Measurements from ENCODE around the gene AMFR.

Gene AMFR

DNA sequence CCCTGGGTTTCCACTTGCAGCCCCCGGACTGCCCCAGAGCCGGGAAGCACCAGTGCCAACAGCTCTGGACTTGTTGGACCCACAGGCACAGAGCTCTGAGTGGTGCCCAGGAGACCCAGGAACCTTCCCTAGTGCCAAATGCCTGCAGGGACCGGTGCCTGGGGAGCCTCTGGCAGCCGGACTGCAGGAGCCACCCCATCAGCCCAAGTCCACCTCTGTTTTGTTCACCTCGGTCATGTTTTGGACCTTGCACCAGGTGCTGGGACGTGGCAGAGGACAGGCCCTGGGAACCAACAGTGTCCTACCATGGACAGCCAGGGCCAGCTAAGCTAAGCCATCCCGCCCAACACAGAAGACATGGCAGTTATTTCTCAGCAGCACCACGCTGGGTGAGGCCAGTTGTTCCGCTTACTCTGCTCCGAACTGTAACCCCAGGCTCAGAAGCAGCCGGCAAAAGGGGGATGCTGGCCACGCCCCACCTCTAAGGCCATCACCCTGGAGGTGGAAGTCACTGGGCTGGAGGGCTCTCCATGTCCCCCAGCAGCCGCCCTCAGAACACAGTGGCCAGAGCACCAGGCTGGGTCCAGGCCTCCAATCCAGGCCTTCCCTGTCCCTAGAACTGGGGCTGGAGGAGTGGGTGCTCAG is 79.8 kb downstream of the AMFR start:
- DNase-seq = no peak

DNA sequence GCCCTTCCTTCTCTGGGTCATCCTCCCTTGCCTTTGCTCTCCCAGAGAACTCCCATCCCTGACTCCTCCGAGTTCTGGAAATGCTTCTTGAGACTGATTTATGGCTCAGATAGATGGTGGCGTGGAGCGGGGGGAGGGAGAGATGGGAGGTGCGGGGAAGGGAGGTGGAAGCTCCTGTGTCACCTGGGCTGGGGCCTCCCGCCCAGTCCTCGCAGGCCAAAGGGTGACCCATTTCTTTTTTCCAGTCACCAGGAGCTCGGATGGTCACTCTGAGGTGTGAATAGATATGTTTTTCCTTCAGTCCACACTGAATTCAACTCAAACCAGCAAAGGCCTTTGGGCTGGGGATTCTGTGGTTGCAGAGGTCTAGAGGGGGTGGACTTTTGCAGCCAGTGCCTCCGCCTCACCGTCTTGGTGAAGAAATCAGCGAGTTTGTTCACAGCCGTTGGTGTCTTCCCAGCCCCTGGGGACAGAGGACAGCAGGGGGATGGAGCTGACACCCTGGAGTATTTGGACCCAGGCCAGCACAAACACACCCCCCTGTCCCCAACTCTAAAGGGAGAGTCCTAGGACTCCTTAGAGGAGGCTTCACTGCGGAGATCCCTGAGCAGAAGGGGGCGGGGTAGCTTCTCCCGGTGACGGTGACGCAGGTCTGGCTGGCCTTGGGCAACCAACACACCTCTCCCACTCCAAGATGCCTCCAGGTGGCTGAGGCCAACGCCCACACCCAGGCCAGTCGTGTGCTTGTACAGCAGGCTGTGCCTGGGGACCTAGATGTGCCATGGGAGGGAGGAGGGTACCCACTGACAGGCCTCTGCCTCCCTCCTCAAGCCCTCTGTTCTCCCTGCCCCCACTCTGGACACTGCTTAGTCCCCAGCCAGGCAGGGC is 80.6 kb downstream of the AMFR start:
- DNase-seq = no peak

DNA sequence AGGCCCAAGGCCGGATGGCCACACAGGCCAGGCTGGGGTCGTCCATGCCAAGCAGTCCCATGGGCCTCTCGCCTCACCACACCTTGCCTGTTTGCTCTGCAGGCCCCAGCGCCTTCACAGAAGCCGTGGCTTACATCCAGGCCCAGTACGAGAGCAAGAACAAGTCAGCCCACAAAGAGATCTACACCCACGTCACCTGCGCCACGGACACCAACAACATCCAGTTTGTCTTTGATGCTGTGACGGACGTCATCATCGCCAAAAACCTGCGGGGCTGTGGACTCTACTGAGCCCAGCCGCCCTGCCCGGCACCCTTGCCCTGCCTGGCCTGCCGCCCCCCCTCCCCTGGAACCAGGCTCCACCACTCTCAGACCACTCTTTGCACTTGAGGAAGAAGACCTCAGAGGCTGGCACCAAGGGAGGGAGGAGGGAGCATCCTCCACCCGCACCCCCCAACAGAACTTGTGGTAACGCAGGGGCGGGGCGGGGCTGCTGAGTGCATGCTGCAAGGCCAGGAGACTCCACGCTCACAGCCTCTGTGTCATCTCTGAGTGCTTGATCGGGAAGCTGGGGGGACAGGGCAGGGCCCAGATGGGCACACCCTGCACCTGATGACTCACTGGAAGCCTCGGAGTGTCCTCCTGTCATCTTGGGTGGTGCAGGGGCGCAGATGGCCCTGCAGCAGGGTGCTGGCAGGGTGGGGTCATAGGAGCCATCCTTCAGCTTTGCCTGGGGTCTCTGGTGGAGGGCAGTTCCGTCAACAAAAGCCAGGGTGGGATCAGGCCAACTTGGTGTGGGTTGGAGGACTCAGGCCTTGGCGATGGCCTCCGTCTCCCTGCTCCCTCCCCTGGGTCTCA is 81.5 kb downstream of the AMFR start:
- no peak for DNase-seq

DNA sequence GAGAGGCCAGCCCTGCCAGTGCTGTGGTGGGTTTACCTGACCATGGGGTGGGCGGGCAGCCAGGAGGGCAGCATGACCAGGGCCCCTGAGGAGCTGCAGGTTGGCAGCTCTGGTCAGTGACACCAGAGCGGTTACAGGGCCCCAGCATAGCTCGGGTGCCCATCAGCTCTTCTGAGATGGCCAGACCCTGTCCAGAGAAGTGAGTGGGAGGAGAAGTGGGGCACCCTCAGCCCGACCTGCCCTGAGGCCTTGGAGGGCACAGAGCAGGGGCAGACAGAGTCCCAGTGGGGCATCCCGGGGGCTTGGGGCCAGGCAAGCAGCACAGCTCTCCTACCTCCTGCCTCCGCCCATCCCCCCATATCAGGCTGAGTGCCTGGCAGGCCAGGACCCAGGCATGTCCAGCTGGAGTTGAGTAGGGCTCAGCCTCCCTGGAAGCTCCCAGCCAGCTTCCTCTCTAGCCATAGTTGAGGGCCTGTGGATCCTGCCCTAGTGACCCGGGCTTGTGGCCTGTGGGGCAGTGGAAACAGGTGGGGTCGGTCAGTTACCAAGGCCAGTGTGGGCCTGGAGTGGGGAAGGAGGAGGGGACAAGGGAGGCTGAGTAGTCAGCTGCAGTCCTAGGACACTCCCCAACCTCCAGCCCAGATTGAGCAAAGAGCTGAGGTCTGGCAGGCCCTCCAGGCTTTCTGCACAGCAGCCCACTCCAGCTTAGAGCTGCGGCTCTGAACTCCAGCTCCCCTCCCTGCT is 83.5 kb downstream of the AMFR start:
- no peak for DNase-seq

DNA sequence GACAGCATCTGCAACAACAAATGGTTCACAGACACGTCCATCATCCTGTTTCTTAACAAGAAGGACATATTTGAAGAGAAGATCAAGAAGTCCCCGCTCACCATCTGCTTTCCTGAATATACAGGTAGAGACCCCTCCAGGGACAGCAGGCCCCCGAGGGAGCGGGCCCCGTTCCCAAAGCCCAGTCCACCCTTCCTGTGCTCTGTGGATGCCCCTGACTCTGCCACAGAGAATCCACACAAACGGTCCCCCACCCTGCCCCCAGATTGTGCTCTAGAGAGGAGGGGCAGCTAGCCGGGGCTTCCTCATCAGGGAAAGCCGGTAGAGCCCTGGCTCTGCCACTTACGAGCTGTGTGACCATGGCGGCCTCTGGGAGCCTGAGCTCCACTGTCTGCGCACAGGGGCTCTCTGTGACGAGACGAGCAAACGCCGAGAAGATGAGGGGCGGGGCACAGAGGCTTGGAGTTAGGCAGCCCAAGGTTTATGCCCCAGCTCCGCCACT is 84.4 kb downstream of the AMFR start:
- no peak for DNase-seq

DNA sequence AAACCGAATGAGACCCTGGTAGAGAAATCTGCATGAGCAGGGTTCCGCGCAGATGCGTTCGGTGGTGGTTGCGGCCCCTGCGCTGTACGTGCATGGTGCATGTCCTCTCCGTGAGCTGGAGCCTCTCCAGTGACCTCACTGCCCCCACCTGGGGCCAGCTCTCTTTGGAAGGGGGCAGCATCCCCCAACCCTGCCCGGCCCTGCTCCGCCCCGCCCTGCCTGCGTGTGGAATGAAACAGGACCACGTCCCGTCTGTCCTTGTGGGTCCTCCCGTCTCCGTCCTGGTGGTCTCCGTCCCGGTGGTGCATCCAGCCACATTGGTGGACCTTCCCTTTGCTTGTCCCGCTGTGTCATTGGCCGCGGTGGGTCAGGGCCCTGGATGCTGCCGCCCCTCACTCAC is 84.9 kb downstream of the AMFR start:
- no peak for DNase-seq

DNA sequence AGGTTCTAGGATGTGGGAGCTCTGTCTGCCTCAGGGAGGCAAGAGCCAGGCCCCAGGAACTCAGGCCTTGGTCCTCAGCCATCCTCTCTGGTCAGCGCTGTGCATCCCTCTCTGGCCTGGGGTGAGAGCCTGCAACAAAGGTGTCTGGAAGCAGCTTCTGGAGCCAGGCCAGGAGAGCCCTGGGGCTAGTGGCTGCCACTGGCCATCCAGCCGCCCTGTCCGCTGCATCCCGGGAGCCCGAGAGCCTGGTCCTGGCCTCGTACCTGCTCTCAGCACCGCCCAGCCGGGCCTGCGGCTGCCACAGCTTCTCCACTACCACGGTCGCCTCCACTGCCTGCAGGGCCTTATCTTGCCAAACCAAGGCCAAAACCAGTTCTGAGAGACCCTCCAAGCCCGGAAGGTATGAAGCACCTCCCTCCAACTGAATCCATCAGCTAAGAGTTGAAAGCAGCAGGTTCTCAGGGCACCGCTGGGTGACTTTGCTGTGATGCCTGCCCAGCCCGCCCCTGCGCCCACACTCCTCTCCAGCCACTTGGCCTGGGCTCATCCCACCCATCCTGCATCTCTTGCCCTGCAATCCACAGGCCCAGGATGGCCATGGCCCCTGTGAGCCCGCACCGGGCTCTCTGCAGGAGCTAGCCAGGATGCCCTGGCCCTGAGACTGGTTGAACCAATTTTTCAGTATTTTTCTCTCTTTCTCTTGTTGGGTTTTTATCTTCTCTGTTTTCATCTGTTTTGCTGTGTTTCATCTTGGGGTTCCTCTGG is 85.7 kb downstream of the AMFR start:
- no peak for DNase-seq

- no peak for DNase-seq
Observed at GRCh38 chr16:56338566-56339318, 86.6 kb downstream of the AMFR start.

DNA sequence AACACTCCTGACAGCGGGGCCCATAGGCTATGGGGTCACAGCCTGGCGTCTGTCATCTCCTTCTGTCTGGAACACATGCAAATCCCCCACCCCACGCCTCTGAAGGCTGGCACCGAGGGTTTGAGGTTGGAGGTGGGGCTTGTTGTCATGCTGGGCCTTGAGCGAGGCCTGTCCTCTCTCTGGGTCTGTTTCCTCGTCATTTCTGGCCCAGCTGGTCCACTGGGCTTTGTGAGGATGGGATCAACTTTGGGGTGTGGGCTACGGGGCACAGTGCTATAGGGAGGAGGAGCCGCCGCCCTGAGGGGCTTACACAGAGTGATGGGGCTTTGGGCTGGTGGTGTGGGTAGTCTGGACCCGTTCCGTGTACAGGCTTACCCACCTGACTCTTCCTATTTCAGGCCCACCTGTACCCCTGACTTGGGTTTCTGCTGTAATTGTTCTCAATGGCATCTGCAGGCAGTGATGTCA is 87.5 kb downstream of the AMFR start:
- DNase-seq = no peak

- no peak for DNase-seq
Observed at GRCh38 chr16:56337131-56337857, 88.1 kb downstream of the AMFR start.

DNA sequence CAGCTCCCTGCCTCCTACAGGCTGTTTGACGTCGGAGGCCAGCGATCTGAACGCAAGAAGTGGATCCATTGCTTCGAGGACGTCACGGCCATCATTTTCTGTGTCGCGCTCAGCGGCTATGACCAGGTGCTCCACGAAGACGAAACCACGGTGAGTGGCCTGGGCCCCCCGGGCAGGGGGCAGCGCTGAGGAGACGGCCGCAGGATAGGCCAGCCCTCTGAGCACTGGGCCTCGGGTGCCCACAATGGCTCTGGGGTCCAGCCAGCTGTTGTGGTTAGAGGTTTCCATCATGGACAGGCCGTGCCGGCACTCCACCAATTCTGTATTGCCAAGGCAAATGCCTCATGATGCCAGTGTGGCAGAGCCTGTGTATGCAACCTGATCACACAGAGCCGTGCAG is 88.6 kb downstream of the AMFR start:
- no peak for DNase-seq

GRCh38 chr16:56336071-56336688 is 89.2 kb downstream of the AMFR start:
- no peak for DNase-seq

DNA sequence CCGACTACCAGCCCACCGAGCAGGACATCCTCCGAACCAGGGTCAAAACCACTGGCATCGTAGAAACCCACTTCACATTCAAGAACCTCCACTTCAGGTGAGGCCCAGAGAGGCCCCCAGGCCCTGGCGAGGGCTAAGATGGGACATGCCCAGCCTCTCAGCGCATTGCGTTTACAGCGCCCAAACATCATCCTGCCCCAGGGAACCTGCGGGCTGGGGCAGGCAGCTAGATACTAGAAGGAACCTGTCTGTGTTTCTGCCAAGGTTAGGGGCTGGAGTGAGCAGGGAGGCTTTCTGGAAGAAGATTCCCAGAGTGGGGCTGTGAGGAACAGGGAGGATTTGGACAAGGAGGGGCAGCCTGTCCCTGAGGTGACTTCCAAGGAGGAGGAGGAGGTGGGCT is 90.6 kb downstream of the AMFR start:
- no peak for DNase-seq

DNA sequence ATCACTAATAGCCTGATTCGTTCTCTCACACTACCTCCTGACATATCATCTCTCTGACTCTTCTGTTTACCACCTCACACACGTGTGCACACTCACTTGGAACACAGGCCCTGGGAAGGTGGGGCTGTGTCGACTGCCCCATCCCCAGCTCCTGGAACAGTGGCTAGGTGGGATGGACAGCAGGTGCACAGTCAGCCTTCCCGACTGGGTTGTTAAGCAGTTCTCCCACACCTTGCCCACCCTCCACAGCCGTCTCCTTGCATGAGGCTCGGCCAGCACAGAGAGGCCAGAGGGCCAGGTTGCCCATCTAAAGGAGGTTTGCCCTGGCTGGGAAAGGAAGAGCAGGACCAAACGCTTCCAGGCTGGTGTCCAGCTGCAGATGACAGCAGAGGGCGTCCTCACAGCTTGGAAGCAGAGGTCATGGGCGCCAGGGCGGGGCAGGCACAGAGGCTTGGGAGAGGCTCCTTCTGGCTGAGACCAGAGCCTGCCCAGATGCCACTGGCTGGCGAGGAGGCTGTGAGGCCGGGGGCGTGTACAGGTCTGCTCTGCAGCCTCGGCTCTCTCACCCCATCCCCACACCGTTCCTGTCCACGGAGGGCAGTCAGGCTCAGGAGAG is 92.8 kb downstream of the AMFR start:
- no peak for DNase-seq

DNA sequence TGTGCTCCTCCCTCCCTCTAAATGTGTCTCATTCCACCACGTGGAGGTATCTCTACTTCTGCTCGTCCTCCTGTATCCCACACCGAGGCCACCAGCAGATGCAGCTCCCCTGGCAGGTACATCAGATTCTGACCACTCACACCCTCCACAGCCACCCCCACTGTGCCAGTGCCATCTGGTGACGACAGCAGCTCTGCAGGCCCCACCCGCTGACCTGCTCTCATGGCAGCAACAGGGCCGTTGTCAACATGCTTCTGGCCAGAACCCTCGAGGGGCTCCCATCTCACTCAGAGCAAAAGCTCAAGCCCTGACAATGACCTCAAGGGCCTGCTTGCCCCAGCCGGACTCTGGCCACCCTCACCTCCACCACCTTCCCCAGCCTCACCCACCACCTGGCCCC is 93.4 kb downstream of the AMFR start:
- no peak for DNase-seq

- DNase-seq = no peak
Observed at GRCh38 chr16:56331399-56331798, 93.9 kb downstream of the AMFR start.

DNA sequence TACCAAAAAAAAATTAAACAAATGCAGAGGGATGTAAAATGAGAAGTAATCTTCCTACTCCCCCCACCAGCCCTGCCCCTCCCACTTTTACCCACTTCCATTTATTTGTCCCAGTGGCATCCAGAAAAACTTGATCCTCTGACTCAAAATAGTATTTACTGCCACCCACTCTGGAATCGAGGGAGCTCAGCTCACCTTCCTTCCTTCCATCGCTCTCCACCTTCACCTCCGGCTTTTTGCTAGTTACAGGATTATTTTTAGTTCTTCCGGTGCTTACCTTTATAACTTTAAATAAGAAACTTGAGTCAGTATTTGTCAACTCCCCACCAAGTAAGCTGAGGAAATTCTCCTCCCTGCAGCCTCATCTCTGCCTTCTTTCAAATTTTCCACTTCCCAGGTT is 94.9 kb downstream of the AMFR start:
- no peak for DNase-seq

DNA sequence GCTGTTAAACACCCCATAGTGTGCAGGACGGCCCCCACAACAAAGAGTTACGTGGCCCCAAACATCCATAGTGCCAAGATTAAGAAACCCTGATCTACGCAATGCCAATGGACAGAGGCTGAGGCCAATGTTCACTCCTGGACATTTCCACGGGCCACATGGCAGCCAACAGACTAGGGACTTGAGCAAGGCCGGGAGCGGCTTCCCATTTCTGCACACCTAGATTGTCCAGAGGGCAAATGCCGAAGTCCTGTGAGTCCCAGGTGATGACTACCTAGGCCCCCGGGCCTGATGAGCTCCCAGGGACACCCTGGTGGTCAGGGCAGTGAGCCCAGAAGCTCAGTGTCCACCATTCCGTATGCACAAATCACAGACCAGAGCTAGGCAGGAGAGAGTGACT is 95.5 kb downstream of the AMFR start:
- DNase-seq = no peak

GRCh38 chr16:56328276-56329022 is 96.9 kb downstream of the AMFR start:
- no peak for DNase-seq

Data from NCI-H2081 treated with DMSO at 0.1 percent for 48 hours (cell line).